HEK293 (cell line): ENCODE measurements around the gene NCAN.

ENCODE experiments used
- CTCF ChIA-PET: fragments of 350-600 bp; formaldehyde crosslinking; extraction: SDS; loops from one replicate; lab custom pipeline; 2021; ENCODE audit warnings: antibody characterized with exemption; lab: Yijun Ruan, JAX
- POLR2A ChIA-PET: fragments of 300-600 bp; formaldehyde crosslinking; extraction: SDS; loops from one replicate; lab custom pipeline; 2020; ENCODE audit warnings: antibody characterized with exemption, inconsistent platforms; lab: Yijun Ruan, JAX
- H3K27ac ChIP-seq: fragments of 200-500 bp; sonication (Bioruptor generic); 2 replicates; pipeline ENCODE4 v1.5.1; 2014; ENCODE audit warnings: low read depth, low read length, control low read depth, inconsistent platforms; ENCODE audit errors: extremely low read depth
- H3K36me3 ChIP-seq, 2 experiments: fragments of 200-500 bp in 1 of 2; sonication (Bioruptor generic) in 1 of 2; 1 replicate in 1 of 2; 2 replicates in 1 of 2; pipeline ENCODE4 v1.5.1; 2014 to 2017; ENCODE audit warnings: inconsistent platforms in 2 of 2, low read length in 2 of 2; ENCODE audit not compliant: control insufficient read depth in 2 of 2, insufficient read depth in 1 of 2
- H3K4me1 ChIP-seq: fragments of 200-500 bp; sonication (Bioruptor generic); 2 replicates; pipeline ENCODE4 v1.5.1; 2014; ENCODE audit warnings: mild to moderate bottlenecking, low read length, inconsistent platforms; ENCODE audit not compliant: control insufficient read depth, insufficient read depth
- H3K4me3 ChIP-seq: 2 replicates; pipeline ENCODE4 v1.5.1; 2011; ENCODE audit warnings: low read depth, mild to moderate bottlenecking, control low read depth, low read length, moderate library complexity
- H3K9me3 ChIP-seq: fragments of 200-500 bp; sonication (Bioruptor generic); 2 replicates; pipeline ENCODE4 v1.5.1; 2014; ENCODE audit warnings: low read depth, low read length, inconsistent platforms; ENCODE audit not compliant: control insufficient read depth, insufficient read depth
- ATF2 ChIP-seq: fragments of 450-650 bp; formaldehyde crosslinking; IDR thresholded peaks from 2 replicates; pipeline ENCODE4 v1.5.1; 2016; ENCODE audit warnings: missing biosample characterization, missing genetic modification characterization, low read depth
- GLIS1 ChIP-seq: fragments of 450-650 bp; formaldehyde crosslinking; IDR thresholded peaks from 2 replicates; pipeline ENCODE4 v1.5.1; 2016; ENCODE audit warnings: missing biosample characterization, missing genetic modification characterization
- KLF7 ChIP-seq: fragments of 450-650 bp; formaldehyde crosslinking; IDR thresholded peaks from 2 replicates; pipeline ENCODE4 v1.5.1; 2016; ENCODE audit warnings: missing biosample characterization, missing genetic modification characterization, borderline replicate concordance
- SP7 ChIP-seq: fragments of 450-650 bp; formaldehyde crosslinking; IDR thresholded peaks from 2 replicates; pipeline ENCODE4 v1.5.1; 2016; ENCODE audit warnings: missing biosample characterization, missing genetic modification characterization
- TSHZ1 ChIP-seq: fragments of 450-650 bp; formaldehyde crosslinking; IDR thresholded peaks from 2 replicates; pipeline ENCODE4 v1.5.1; 2016; ENCODE audit warnings: missing biosample characterization, missing genetic modification characterization, borderline replicate concordance
- WT1 ChIP-seq: fragments of 450-650 bp; formaldehyde crosslinking; IDR thresholded peaks from 2 replicates; pipeline ENCODE4 v1.5.1; 2016; ENCODE audit warnings: missing biosample characterization, missing genetic modification characterization
- ZIC2 ChIP-seq: fragments of 450-650 bp; formaldehyde crosslinking; IDR thresholded peaks from 2 replicates; pipeline ENCODE4 v1.5.1; 2016; ENCODE audit warnings: missing biosample characterization, missing genetic modification characterization
- ZNF114 ChIP-seq: fragments of 450-650 bp; formaldehyde crosslinking; IDR thresholded peaks from 2 replicates; pipeline ENCODE4 v1.5.0; 2017; ENCODE audit warnings: missing biosample characterization, missing genetic modification characterization
- ZNF16 ChIP-seq: fragments of 450-650 bp; formaldehyde crosslinking; IDR thresholded peaks from 2 replicates; pipeline ENCODE4 v1.5.1; 2016; ENCODE audit warnings: low read depth, missing biosample characterization, missing genetic modification characterization
- ZNF169 ChIP-seq: fragments of 450-650 bp; formaldehyde crosslinking; IDR thresholded peaks from 2 replicates; pipeline ENCODE4 v1.5.1; 2016; ENCODE audit warnings: missing biosample characterization, missing genetic modification characterization
- ZNF174 ChIP-seq: fragments of 450-650 bp; formaldehyde crosslinking; IDR thresholded peaks from 2 replicates; pipeline ENCODE4 v1.5.0; 2017; ENCODE audit warnings: missing biosample characterization, mild to moderate bottlenecking, missing genetic modification characterization
- ZNF24 ChIP-seq: fragments of 450-650 bp; formaldehyde crosslinking; IDR thresholded peaks from 2 replicates; pipeline ENCODE4 v1.5.1; 2016; ENCODE audit warnings: missing biosample characterization, missing genetic modification characterization
- ZNF248 ChIP-seq: fragments of 450-650 bp; formaldehyde crosslinking; IDR thresholded peaks from 2 replicates; pipeline ENCODE4 v1.5.1; 2017; ENCODE audit warnings: missing biosample characterization, missing genetic modification characterization
- ZNF335 ChIP-seq: fragments of 450-650 bp; formaldehyde crosslinking; conservative IDR thresholded peaks from 2 replicates; pipeline ENCODE4 v1.5.1; 2016; ENCODE audit warnings: missing biosample characterization, missing genetic modification characterization
- ZNF473 ChIP-seq: fragments of 450-650 bp; formaldehyde crosslinking; IDR thresholded peaks from 2 replicates; pipeline ENCODE4 v1.5.1; 2017; ENCODE audit warnings: missing biosample characterization, missing genetic modification characterization
- ZNF530 ChIP-seq: fragments of 450-650 bp; formaldehyde crosslinking; IDR thresholded peaks from 2 replicates; pipeline ENCODE4 v1.5.1; 2016; ENCODE audit warnings: low read depth, missing biosample characterization, missing genetic modification characterization
- ZNF600 ChIP-seq: fragments of 450-650 bp; formaldehyde crosslinking; IDR thresholded peaks from 2 replicates; pipeline ENCODE4 v1.5.1; 2016; ENCODE audit warnings: missing biosample characterization, missing genetic modification characterization
- ZNF626 ChIP-seq: fragments of 450-650 bp; sonication (Bioruptor Pico); formaldehyde crosslinking; IDR thresholded peaks from 2 replicates; pipeline ENCODE4 v1.5.1; 2018; ENCODE audit warnings: missing biosample characterization, missing genetic modification characterization, inconsistent platforms
- ZNF670 ChIP-seq: fragments of 450-650 bp; formaldehyde crosslinking; IDR thresholded peaks from 2 replicates; pipeline ENCODE4 v1.5.1; 2016; ENCODE audit warnings: missing biosample characterization, missing genetic modification characterization, low read depth
- ZNF704 ChIP-seq: fragments of 450-650 bp; formaldehyde crosslinking; IDR thresholded peaks from 2 replicates; pipeline ENCODE4 v1.5.1; 2016; ENCODE audit warnings: missing biosample characterization, missing genetic modification characterization
- ZNF776 ChIP-seq: fragments of 450-650 bp; formaldehyde crosslinking; IDR thresholded peaks from 2 replicates; pipeline ENCODE4 v1.5.0; 2017; ENCODE audit warnings: missing biosample characterization, missing genetic modification characterization, borderline replicate concordance
- ZSCAN18 ChIP-seq: fragments of 450-650 bp; formaldehyde crosslinking; IDR thresholded peaks from 2 replicates; pipeline ENCODE4 v1.5.1; 2016; ENCODE audit warnings: missing biosample characterization, missing genetic modification characterization

The NCAN gene

GRCh38 chr19:19192910-19193423 is 18.8 kb upstream of the NCAN start:
- CTCF ChIA-PET = interaction anchor here (0.6 to 1.3 kb wide), 4 partner anchors 16 to 47 kb away, joined by 3 to 4 read pairs (median 4); no protein-coding TSS in a partner anchor
- H3K4me3 ChIP-seq = peak overlapping the region; percentile 83
- no peaks in the 10 kb centered on the region for H3K9me3 ChIP-seq
- POLR2A ChIA-PET = interaction anchor here (0.7 to 4.1 kb wide), 3 partner anchors 9 to 31 kb away, joined by 4 to 60 read pairs (median 4); partner anchors contain the start of gene NR2C2AP
- H3K27ac ChIP-seq = peak overlapping the region; percentile 65; the same call in 1 of the 2 replicates
- TF ChIP-seq TSHZ1 (no peak), ZNF335 (peak; percentile 15), ZIC2 (no peak), GLIS1 (tag by site-specific recombination) (peak; percentile 27), SP7 (tag by site-specific recombination) (no peak), WT1 (tag by site-specific recombination) (0 out of 2 replicates have a peak, but pooled peaks have one; percentile 11), ZSCAN18 (tag by site-specific recombination) (no peak), ZNF114 (tag by site-specific recombination) (no peak), ZNF473 (tag by site-specific recombination) (no peak), ZNF626 (tag by site-specific recombination) (no peak), ZNF670 (tag by site-specific recombination) (no peak)
- H3K36me3 ChIP-seq = peaks cover 4 to 28% of the 10 kb centered on the region in 2 experiments; a peak in 2 of 3 replicates
- no peaks in the 10 kb centered on the region for H3K4me1 ChIP-seq

GRCh38 chr19:19193926-19194325 is 17.8 kb upstream of the NCAN start:
- H3K4me1 ChIP-seq = no peaks in the 10 kb centered on the region
- no peak overlapping the region for H3K4me3 ChIP-seq
- CTCF ChIA-PET = interaction anchor here (1.3 kb wide), 1 partner anchor 32 kb away, joined by 4 read pairs; no protein-coding TSS in a partner anchor
- POLR2A ChIA-PET = interaction anchor here (4.1 kb wide), 1 partner anchor 8 kb away, joined by 60 read pairs; the partner anchor contains the start of gene NR2C2AP
- H3K27ac ChIP-seq = no peak overlapping the region
- TF ChIP-seq ZNF600 (tag by site-specific recombination) (0 out of 2 replicates have a peak, but pooled peaks have one; percentile 16), ZNF776 (tag by site-specific recombination) (no peak)
- TF ChIP-seq, all 188 proteins: peak for 1
- Histone ChIP-seq H3K9me3 (no peaks in the 10 kb centered on the region), H3K36me3 (peaks cover 4 to 38% of the 10 kb centered on the region in 2 experiments; a peak in 2 of 3 replicates)

GRCh38 chr19:19201697-19202630 is 9.8 kb upstream of the NCAN start:
- H3K4me3 ChIP-seq = peak overlapping the region; percentile 62
- H3K36me3 ChIP-seq = peaks cover 4 to 40% of the 10 kb centered on the region in 2 experiments; a peak in 2 of 3 replicates
- CTCF ChIA-PET = interaction anchor here (0.6 to 1.7 kb wide), 3 partner anchors 17 to 22 kb away, joined by 3 to 4 read pairs (median 3); no protein-coding TSS in a partner anchor
- no peaks in the 10 kb centered on the region for H3K9me3 ChIP-seq
- no peak overlapping the region for H3K27ac ChIP-seq
- POLR2A ChIA-PET = interaction anchor here (1.4 to 3.5 kb wide), 2 partner anchors 9 to 32 kb away, joined by 3 to 60 read pairs; partner anchors contain the start of genes BORCS8, MEF2B and RFXANK
- no peaks in the 10 kb centered on the region for H3K4me1 ChIP-seq
- no peak for TF ChIP-seq ZNF248 (tag by site-specific recombination)
- no peak for TF ChIP-seq ZNF169 (tag by site-specific recombination)
- no peak for TF ChIP-seq KLF7 (tag by site-specific recombination)
- no peak for TF ChIP-seq ZNF530
- TF ChIP-seq ZNF24 (tag by site-specific recombination) = no peak
- TF ChIP-seq ZNF16 (tag by site-specific recombination) = no peak
- no peak for TF ChIP-seq ZNF174
- TF ChIP-seq ZNF704 (tag by site-specific recombination) = no peak
- TF ChIP-seq ATF2 (tag by site-specific recombination) = no peak
